ENCODE measurements around the gene TCP11X2.
"Not testable (repeated sequence)": the region's sequence is repeated elsewhere in the genome, so short reads cannot be mapped to it uniquely, and the experiment has no call there.

The TCP11X2 gene

GRCh38 chrX:102471762-102472220, at the start of gene TCP11X2:
TSS of gene TCP11X2 (minus strand) at chrX:102471812.
- H3K4me1 ChIP-seq (ENCODE audit: control insufficient read depth, insufficient read depth, low read length); H3K4me3 ChIP-seq (ENCODE audit: low read length); H3K36me3 ChIP-seq (ENCODE audit: control insufficient read depth, insufficient read depth, low read length); H3K9ac ChIP-seq (ENCODE audit: low read length); H3K27ac ChIP-seq (ENCODE audit: low read depth, low read length); H3K27me3 ChIP-seq (ENCODE audit: control insufficient read depth, insufficient read depth, low read length): not testable (repeated sequence)

DNA sequence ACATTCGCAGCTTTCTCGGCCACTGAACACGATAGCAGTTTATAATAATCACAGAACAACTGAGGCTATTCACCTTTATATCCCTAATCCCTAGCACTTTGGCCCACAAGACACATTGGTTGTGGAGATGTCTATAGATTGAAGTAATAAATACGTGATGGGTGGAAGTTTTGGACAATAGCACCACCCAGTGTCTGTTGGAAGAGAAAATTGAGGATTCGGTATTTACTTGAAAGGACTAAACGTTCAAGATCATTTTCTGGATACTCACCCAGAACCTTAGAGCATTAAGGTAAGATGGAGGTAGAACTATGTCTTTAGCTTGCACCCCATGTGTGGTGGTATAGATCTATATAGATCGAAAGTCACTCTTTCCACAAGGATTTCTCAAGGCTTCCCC, 45.7 kb upstream of the TCP11X2 start:
- Histone ChIP-seq H3K4me1 (ENCODE audit: control insufficient read depth, insufficient read depth, low read length) (no peaks in the 10 kb centered on the region), H3K27me3 (ENCODE audit: control insufficient read depth, insufficient read depth, low read length) (no peaks in the 10 kb centered on the region), H3K4me3 (ENCODE audit: low read length) (no peak overlapping the region), H3K9ac (ENCODE audit: low read length) (no peak overlapping the region), H3K36me3 (ENCODE audit: control insufficient read depth, insufficient read depth, low read length) (no peaks in the 10 kb centered on the region), H3K27ac (ENCODE audit: low read depth, low read length) (no peak overlapping the region)

GRCh38 chrX:102515975-102516941, 44.6 kb upstream of the TCP11X2 start, which contains the start of gene TMSB15A:
TSS of gene TMSB15A (minus strand) at chrX:102516739.
- no peak within 1 kb of the TSS for H3K27ac ChIP-seq (ENCODE audit: low read depth, low read length)
- no peaks in the 10 kb centered on the region for H3K27me3 ChIP-seq (ENCODE audit: control insufficient read depth, insufficient read depth, low read length)

GRCh38 chrX:102514536-102514935, 42.9 kb upstream of the TCP11X2 start:
- no peak overlapping the region for H3K4me3 ChIP-seq (ENCODE audit: low read length)
- H3K36me3 ChIP-seq (ENCODE audit: control insufficient read depth, insufficient read depth, low read length), result no peaks in the 10 kb centered on the region
- H3K27ac ChIP-seq (ENCODE audit: low read depth, low read length), result no peak overlapping the region
- no peaks in the 10 kb centered on the region for H3K27me3 ChIP-seq (ENCODE audit: control insufficient read depth, insufficient read depth, low read length)
- H3K4me1 ChIP-seq (ENCODE audit: control insufficient read depth, insufficient read depth, low read length), result no peaks in the 10 kb centered on the region
- H3K9ac ChIP-seq (ENCODE audit: low read length), result no peak overlapping the region

More at GRCh38 chrX:102515975-102516941, 44.6 kb upstream of the TCP11X2 start, which contains the start of gene TMSB15A:
- no peaks in the 10 kb centered on the region for H3K36me3 ChIP-seq (ENCODE audit: control insufficient read depth, insufficient read depth, low read length)
- no peak within 1 kb of the TSS for H3K9ac ChIP-seq (ENCODE audit: low read length)
- no peaks in the 10 kb centered on the region for H3K4me1 ChIP-seq (ENCODE audit: control insufficient read depth, insufficient read depth, low read length)
- H3K4me3 ChIP-seq (ENCODE audit: low read length), result peak within 1 kb of the TSS; percentile 65

DNA sequence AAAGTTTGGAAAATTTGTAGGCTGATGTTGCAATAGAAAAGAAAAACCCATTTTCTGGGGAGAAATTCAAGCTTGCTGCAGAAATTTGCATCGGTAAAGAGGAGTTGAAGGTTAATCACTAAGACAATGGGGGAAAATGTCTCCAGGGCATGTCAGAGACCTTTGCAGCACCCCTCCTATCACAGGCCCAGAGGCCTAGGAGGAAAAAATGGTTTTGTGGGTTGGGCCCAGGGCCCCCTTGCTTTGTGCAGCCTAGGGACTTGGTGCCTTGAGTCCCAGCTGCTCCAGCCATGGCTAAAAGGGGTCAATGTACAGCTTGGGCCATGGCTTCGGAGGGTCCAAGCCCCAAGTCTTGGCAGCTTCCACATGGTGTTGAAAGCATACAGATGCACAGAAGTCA, 27.1 kb upstream of the TCP11X2 start:
- no peaks in the 10 kb centered on the region for H3K4me1 ChIP-seq (ENCODE audit: control insufficient read depth, insufficient read depth, low read length)
- H3K9ac ChIP-seq (ENCODE audit: low read length), result no peak overlapping the region
- H3K36me3 ChIP-seq (ENCODE audit: control insufficient read depth, insufficient read depth, low read length), result no peaks in the 10 kb centered on the region
- no peak overlapping the region for H3K4me3 ChIP-seq (ENCODE audit: low read length)
- no peaks in the 10 kb centered on the region for H3K27me3 ChIP-seq (ENCODE audit: control insufficient read depth, insufficient read depth, low read length)
- no peak overlapping the region for H3K27ac ChIP-seq (ENCODE audit: low read depth, low read length)

DNA sequence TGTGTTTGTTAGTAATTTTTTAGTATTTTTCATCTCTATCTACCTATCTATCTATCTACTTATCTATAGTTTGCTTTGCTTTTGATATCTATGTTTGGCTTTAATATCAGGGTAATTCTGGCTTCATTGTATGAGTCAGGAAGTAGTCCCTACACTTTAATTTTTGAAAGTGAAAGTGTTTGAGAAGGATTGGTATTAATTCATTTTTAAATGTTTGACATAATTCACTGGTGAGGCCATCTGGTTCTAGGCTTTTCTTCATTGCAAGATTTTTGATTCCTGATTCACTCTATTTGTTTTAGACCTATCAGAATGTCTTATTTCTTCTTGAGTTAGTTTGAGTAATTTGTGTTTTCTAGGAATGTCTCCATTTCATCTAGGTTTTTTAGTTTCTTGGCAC, 20.2 kb upstream of the TCP11X2 start:
- no peaks in the 10 kb centered on the region for H3K36me3 ChIP-seq (ENCODE audit: control insufficient read depth, insufficient read depth, low read length)
- no peak overlapping the region for H3K27ac ChIP-seq (ENCODE audit: low read depth, low read length)
- H3K4me3 ChIP-seq (ENCODE audit: low read length), result no peak overlapping the region
- H3K4me1 ChIP-seq (ENCODE audit: control insufficient read depth, insufficient read depth, low read length), result no peaks in the 10 kb centered on the region
- H3K9ac ChIP-seq (ENCODE audit: low read length), result no peak overlapping the region
- H3K27me3 ChIP-seq (ENCODE audit: control insufficient read depth, insufficient read depth, low read length), result no peaks in the 10 kb centered on the region

GRCh38 chrX:102478765-102479164, 7.2 kb upstream of the TCP11X2 start:
- H3K27me3 ChIP-seq (ENCODE audit: control insufficient read depth, insufficient read depth, low read length); H3K4me1 ChIP-seq (ENCODE audit: control insufficient read depth, insufficient read depth, low read length); H3K27ac ChIP-seq (ENCODE audit: low read depth, low read length); H3K9ac ChIP-seq (ENCODE audit: low read length); H3K36me3 ChIP-seq (ENCODE audit: control insufficient read depth, insufficient read depth, low read length); H3K4me3 ChIP-seq (ENCODE audit: low read length): not testable (repeated sequence)

DNA sequence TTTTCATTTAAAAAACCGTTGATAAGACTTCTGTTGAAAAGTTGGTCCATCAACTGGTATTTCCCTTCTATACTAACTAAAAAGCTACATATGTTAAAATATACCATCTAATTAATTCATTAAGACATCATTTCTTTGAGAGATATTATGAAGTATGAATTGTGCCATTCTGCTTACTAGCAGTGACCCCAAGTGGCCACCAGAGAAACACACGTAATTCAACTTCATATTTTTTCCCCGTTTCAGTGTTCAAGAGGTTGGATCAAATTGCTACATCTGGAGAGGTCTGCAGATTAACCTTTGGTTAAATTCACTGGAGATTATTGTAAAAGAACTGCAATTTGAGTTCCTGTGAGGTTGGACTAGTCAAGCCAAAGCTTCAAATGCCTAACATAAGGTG, 1.4 kb downstream of the TCP11X2 start:
- not testable (repeated sequence) for H3K9ac ChIP-seq (ENCODE audit: low read length); H3K36me3 ChIP-seq (ENCODE audit: control insufficient read depth, insufficient read depth, low read length); H3K4me3 ChIP-seq (ENCODE audit: low read length); H3K27me3 ChIP-seq (ENCODE audit: control insufficient read depth, insufficient read depth, low read length); H3K27ac ChIP-seq (ENCODE audit: low read depth, low read length); H3K4me1 ChIP-seq (ENCODE audit: control insufficient read depth, insufficient read depth, low read length)

GRCh38 chrX:102458615-102459014, 13.0 kb downstream of the TCP11X2 start:
- H3K4me3 ChIP-seq (ENCODE audit: low read length); H3K9ac ChIP-seq (ENCODE audit: low read length); H3K27me3 ChIP-seq (ENCODE audit: control insufficient read depth, insufficient read depth, low read length); H3K4me1 ChIP-seq (ENCODE audit: control insufficient read depth, insufficient read depth, low read length); H3K36me3 ChIP-seq (ENCODE audit: control insufficient read depth, insufficient read depth, low read length); H3K27ac ChIP-seq (ENCODE audit: low read depth, low read length): not testable (repeated sequence)

DNA sequence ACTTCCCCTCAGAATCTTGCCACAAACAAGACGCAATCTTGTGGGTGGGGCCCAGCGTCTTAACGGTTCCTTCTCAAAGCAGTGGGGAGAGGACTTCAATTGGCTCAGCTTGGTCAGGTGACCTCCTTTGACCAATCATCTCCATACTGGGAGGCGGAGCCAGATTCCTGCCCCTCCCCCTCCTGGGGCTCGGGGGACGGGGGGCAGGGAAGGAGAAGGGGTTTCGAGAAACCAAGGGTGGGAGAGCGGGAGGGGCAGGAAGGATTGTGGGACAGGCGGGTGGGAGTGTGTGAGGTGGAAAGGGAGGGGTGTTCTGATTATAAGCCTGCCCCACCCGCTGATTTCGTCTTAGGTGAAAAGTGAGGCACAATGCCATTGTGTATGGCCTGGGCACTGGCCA, 31.7 kb downstream of the TCP11X2 start, which contains the start of gene NXF2B:
Gene NXF2B, minus strand, starts transcription at position 101 of the 400 bp plus-strand sequence. CDS start 59,972 bp downstream, outside the sequence.
- H3K27me3 ChIP-seq (ENCODE audit: control insufficient read depth, insufficient read depth, low read length); H3K36me3 ChIP-seq (ENCODE audit: control insufficient read depth, insufficient read depth, low read length); H3K27ac ChIP-seq (ENCODE audit: low read depth, low read length); H3K4me3 ChIP-seq (ENCODE audit: low read length); H3K9ac ChIP-seq (ENCODE audit: low read length); H3K4me1 ChIP-seq (ENCODE audit: control insufficient read depth, insufficient read depth, low read length): not testable (repeated sequence)

DNA sequence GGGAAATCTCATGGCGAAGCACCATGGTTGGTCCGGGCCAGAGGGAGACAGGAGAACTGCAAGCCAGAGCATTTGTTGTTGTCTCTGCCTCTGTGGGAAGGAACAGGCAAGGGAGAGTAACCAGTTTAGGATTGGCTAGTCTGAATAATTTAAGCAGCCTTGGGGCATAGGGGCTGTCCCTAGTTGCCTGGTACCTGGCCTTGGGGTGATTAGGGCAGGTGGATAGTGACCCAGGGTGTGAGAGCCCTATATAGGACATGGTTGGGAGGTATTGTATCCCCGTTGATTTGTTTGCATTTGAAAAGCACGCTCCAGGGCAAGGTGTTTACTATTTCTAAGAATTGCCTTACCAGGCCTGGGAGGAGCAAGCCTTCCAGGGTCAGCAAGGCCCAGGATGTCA, 57.1 kb downstream of the TCP11X2 start:
- H3K4me1 ChIP-seq (ENCODE audit: control insufficient read depth, insufficient read depth, low read length); H3K9ac ChIP-seq (ENCODE audit: low read length); H3K27me3 ChIP-seq (ENCODE audit: control insufficient read depth, insufficient read depth, low read length); H3K27ac ChIP-seq (ENCODE audit: low read depth, low read length); H3K36me3 ChIP-seq (ENCODE audit: control insufficient read depth, insufficient read depth, low read length); H3K4me3 ChIP-seq (ENCODE audit: low read length): not testable (repeated sequence)

Data from rectal smooth muscle tissue (tissue), 1 donor.